Glomerular visceral epithelial cell (primary cell): ENCODE measurements around the gene PRIM2.
"Not testable (repeated sequence)": the region's sequence is repeated elsewhere in the genome, so short reads cannot be mapped to it uniquely, and the experiment has no call there.

Experiments used
- DNase-seq: peaks from one replicate; pipeline ENCODE4 v3.0.0-alpha.2; 2016; ENCODE audit errors: extremely low spot score

Gene PRIM2

DNA sequence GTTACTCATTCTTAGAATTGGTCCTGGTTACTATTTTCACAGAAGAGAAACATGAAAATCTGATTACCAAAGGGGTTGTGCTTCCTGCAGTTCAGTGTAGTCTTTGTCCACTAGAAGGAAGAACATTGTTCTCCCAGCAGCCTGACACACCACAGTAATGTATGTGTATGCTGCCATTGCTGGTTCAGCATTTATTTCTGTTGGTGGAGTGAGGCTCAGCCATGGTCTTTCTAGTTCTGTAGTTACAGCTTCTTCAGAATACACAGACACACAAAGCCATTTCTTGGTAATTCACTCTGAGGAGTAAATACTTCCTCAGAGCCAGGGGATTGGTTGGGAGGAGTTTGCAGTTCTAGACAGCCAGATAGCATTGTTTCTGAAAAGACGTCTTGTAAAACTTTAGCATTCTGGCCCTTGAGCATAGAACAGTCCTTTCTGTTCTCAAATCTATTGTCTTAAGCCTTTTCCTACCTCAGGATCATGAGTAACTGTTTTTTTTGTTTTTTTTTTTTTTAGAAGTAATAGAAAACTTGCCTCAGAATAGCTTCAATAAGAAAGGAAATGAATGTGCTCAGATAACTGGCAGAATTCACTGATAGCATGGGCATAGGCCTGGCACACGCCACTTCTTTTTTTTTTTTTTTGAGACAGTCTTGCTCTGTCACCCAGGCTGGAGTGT is 128.5 kb downstream of the PRIM2 start:
- DNase-seq: not testable (repeated sequence)

DNA sequence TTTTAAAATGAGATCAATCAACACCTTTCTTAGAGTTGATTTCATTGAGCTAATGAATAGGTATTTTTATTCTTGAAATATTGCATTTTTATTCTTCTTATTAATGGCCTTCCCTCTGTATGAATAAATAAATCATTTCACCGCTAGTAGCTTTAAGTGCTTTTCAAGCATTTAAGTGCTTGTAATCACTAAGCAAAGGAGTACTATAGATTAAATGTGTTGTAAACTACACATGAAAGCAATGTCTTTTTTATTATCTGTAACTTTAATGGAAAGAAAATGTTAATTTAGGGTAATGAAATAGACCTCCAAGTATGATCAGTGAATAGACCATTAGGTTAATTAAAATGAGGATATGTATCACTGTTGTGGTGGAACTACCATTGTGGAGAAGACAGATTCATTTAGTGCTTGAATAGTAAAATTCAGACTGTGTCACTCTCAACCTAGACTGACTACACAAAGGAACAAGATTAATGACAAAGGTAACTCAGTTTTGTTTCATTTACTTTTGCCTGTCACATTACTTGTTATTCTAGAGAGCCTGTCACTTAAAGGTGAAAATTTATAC is 132.2 kb downstream of the PRIM2 start:
- not testable (repeated sequence) for DNase-seq

DNA sequence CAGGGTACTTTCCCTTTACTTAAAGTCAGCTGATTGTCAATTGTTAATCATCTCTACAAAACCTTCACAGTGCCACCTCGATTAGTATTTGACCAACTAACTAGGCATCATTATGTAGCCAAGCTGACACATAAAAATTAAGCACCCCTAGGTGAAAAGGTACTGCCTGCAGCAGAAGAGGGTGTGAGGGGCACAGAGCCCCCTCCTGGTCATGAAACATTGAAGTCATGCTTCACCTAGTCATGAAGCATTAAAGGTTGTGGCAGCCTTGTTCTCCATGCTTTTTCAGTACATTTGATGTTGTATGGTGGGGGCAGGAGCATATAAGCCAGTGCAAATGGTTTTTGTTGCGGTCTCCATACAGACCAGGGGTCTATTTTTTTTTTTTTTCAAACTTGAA is 142.4 kb downstream of the PRIM2 start:
- not testable (repeated sequence) for DNase-seq

DNA sequence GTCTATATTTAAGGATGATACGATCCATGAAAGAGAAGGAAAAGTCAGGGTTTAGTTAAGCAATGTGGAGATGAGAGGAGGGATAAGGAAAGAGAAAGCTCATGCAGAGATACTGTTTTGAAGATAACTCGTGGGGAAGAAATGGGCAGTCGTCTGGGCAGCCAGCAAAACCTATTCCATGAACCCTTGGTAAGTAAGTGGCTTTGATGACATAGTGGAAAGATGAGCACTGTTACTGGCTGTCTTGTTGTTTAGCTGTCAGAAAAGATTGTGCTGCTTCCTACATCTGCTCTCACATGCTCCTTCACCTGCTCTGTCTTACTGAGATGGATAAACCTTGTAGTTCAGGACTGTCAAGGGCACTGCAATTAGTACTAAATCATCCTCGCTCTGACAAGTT is 143.6 kb downstream of the PRIM2 start:
- DNase-seq: not testable (repeated sequence)

DNA sequence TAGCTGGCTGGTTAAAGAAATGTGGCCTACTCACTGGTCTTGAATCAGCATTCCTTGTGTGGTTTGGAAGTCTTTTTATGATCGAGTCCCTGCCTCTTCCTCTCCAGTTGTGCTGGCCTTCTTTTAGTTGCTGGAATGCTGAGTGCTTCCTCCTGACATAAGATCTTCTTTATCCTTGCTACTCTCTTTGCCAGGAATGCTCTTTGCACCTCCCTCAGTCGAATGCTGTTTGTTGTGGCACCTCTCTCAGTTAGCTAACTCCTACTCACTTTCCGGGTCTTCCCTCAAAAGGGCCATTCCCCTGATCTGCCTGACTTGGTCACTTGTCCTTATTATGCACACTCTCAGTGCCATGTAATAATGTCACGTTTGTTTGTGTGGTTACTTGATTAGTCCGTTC is 146.4 kb downstream of the PRIM2 start:
- not testable (repeated sequence) for DNase-seq

DNA sequence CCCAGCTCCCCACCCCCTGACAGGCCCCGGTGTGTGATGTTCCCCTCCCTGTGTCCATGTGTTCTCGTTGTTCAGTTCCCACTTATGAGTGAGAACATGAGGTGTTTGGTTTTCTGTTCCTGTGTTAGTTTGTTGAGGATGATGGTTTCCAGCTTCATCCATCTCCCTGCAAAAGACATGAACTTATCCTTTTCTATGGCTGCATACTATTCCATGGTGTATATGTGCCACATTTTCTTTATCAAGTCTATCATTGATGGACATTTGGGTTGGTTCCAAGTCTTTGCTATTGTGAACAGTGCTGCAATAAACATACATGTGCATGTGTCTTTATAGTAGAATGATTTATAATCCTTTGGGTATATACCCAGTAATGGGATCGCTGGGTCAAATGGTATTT is 148.5 kb downstream of the PRIM2 start:
- not testable (repeated sequence) for DNase-seq

DNA sequence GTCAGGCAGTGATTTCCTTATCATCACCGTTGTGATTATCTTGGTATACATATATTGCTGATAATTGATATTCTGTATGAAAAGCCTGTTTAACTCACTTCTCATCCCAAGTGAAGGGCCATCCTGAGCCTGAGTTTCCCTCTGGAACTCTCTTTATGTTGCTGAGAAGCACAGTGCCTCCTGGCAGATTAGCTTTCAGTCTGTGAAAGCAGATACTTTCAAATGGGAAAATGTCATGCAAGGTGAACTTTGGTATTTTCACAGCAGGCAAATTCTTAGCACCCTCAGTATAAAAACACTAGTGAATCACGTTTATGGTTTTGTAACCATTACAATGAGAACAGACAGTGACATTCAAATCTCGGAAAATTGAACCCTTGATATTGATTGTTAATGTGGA is 151.6 kb downstream of the PRIM2 start:
- DNase-seq: no peak

DNA sequence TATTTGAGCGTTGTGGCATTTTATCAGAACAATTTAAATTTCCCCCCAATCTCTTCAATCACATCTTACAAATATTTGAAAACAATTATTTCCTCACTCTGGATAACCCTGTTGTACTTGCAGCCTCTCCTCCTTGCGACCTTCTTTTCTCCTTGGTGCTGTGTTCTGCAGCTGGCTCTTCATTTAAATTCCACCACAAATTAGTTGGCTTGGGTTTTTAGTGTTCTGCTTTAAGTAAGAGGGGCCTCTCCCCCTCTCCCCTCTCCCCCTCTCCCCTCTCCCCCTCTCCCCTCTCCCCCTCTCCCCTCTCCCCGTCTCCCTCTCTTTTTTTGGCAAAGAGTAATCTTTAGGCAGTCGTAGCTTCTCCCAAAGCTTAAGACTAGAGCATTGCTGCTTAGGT is 152.7 kb downstream of the PRIM2 start:
- DNase-seq: not testable (repeated sequence)

DNA sequence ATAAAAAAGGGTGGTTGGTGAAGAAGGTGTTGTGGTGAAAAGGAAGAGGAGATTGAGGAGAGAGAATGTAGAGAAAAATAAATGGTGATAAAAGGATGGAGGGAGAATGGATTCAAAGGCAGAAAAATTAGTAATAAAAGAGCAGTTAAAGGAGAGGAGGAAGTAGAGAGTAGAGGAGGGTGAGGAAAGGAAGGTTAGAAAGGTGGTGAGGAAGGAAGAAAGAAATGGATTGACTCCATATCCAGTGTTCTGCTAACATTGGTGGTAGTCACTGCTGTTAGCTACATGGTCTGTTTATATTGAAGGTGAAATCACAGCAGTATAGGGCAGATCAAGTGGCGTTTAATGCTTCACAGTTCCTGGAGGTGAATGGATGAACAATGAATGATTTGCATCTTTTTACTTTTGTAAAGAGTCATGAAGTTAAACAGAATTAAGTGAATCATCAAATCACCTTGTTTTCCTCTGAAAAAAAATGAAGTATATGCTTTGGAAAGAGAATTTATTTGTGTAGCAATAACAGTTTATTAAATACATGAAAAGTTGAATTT is 154.0 kb downstream of the PRIM2 start:
- not testable (repeated sequence) for DNase-seq

DNA sequence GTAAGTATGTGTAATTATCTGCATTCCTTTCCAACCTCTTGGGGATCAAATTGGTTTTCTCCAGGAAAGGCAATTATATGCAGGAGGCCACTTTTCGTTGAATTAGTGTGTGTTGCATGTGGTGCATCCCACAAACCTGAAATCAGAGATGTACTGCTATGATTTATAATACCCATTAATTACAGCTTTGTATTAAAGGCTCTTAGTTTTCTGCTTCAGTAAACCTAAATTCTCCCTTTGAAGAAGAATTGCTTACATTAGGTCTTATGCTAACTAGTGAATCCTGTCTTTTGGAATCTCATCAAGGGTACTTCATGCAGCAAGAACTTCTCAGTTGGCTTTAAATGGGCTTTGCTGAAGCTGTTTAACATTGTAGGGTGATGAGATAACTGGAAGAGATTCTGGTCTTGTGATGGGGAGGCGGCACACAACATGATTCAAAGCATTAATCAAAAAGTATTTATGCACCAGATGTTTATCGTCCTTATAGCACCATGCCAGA is 155.5 kb downstream of the PRIM2 start:
- peak; percentile 44 for DNase-seq

DNA sequence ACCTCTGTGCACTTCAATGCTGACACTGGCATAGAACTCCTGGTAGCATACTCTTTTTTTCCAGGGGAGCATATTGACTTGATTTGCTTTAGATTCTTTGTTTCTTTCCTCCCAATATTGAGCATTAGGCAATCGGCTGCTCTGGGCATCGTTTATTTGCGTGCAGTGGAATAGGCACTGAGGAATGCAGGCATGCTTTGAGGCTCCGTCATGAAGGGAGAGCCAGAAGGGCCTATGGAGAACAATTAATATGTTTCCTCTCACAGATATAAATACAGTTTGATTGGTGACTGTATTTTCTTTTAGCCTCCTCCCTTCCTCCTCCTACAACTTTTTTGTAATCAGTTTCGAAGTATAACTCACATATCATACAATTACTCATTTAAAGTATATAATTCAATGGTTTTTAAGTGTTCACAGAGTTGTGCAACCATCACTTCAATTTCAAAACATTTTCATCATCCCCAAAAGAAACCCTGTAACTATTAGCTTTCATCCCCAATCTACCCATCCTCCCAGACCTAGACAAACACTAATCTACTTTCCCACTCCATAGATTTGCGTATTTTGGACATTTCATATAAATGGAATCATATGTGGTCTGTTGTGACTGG is 157.5 kb downstream of the PRIM2 start:
- DNase-seq: not testable (repeated sequence)

DNA sequence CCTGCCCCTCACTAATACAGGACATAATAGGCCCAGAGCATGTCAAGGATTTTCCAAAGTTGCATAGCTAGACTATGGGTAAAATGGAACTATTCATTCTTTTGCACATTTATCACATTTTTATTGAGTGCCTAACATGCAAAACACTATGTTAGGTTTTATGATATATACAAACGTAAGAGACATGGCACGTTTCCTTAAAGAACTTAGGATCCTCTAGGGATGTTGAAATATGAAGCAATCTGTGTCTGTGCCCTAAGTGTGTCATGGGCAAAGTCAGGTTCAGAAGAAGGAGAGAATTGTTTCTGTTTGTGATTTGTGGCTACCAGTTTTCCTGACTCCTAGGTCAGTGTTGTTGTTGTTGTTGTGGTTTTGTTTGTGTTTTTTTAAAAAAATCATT is 158.2 kb downstream of the PRIM2 start:
- not testable (repeated sequence) for DNase-seq

DNA sequence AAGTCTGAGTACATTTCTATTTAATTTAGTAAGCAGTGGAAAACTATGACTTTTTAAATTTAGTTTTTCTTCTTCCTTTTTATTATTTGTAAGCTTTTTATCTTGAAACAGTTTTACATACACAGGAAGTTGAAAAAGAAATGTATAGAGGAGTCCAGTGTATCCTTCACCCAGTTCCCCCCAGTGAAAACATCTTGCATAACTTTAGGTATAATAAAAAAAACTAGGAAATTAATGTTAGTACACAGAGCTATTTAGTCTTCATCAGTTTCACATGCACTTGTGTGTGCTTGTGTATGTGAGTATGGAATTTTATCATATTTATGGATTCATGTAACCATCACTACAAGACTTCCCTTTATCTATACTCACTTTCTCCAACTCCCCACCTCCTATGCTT is 162.8 kb downstream of the PRIM2 start:
- not testable (repeated sequence) for DNase-seq

DNA sequence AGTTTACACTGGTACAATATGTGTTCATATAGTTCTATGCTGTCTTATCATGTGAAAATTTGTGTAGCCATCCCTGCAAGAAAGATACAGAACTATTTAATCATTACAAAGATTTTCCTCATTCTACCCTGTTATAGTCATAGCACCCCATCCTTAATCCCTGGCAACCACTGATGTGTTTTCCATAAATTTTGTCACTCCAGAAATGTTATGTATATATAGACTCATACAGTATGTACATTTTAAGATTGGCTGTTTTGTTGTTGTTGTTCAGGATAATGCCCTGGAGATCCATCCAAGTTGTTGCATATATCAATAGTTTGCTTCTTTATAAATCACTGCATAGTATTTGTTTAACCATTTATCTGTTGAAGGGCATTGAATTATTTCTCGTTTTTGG is 163.7 kb downstream of the PRIM2 start:
- not testable (repeated sequence) for DNase-seq

DNA sequence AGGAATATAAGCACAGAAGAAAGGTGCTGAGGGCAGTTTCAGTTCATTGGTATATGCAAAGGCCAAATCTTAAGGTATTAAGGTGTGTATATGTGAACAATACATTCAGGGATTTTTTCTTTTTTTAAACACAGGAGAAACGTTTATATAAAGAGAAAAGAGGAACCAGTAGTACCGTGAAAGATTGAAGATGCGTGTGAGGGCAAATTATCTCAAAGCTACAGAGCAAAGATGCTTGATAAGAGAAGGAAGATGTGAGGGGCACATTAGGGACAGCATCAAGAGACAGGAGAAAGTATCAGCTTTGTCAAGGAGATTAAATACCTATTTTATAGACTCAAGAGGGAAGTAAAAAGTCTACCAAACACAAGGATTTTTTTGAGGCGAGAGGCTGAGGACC is 165.0 kb downstream of the PRIM2 start:
- DNase-seq: not testable (repeated sequence)

DNA sequence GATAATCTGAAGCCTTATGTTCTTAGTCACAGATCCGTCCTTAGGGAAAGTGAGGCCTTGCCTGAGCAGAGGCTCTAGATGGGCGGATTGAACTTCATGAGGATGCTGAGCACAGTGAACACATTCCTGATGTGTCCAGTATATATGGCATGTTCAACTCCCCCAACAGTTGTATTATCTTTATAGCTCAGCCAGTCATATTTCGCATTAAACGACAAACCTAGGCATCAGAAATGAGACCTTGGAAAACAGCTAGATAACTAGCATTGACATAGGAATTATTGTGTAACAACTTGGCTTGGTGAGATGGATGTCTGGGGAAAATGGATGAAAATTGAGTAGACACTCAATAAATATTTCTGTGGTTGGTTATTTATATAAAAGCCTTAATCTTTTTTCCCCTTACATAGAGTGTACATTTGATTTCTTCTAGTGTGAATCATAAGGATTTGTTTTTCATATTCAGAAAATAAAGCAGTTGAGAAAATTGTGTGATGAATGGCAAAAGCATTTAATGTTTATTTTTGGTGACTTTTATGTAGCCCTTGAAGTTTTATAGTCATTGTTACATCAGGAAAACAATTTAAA is 169.2 kb downstream of the PRIM2 start:
- not testable (repeated sequence) for DNase-seq

DNA sequence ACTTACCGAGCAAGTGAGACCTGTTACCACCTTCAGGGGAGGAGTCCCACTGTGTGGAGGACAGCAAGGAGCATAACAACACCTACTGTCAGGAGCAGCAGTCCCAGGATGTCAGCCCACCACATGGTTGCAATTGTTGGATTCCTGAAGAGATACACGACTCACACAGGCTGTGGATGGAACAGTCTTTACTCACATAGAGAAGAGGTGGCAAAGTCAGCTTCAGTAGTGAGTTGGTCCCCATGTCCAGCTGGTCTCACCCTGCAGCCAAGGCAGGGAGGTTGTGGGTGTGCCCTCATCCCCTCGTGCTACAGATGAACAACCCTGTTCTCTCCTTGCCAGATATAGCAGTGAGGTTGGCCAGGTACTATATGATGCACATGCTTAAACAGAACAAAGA is 171.1 kb downstream of the PRIM2 start:
- DNase-seq: not testable (repeated sequence)

DNA sequence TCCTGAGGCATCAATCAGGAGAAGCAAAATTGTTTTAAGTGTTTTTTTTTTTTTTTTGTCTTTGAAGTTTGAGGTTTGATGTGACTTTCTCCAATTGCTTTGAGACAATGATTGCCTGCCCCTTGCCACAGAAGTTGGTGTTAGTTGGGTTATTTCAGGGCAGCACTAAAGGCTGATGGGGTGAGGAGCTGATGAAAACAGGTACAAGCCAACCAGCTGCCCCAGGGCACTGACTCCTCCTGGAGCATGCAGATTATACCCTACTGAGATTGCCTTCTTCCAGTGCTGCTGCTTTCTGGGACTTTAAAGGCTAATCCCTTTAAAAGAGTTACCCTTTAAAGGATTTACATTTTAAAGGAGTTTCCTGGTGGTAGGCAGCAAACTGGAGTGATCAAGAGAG is 172.5 kb downstream of the PRIM2 start:
- not testable (repeated sequence) for DNase-seq

DNA sequence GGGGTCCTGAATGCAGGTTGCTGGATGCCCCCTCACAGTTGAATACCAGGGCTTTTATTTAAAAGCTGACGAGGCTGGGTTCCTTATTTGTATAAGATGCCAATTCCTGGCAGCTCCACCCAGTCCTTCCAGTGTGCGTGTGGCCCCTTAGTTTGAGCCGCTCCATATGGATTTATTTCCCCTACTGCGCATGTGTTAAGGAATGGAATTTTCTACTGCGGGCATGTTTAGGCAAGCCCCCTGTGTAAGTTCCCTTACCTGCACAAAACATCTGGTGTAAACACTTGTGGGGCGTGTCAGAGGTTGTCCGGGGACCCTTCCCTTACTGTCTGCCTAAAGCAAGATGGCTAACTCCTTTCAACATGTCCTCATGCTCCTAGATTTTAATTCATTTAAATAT is 174.4 kb downstream of the PRIM2 start:
- DNase-seq: not testable (repeated sequence)

DNA sequence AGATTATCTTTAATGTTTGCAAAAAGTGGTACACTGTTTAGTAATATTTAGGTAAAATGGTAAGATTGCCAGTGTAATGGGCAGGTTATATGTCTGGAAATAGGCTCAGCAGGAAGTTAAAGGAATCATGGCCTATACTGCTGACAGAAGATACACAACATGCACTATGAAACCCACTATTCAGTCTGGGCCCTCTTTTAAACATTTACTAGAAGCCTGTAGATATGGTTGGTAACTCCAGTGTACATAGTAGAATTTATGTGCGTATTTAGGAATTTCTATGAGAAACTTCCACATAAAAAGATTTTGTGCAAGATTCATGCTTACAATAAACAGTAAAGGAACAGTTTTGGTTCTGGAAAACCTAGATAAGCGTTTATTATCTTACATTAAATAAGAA is 178.8 kb downstream of the PRIM2 start:
- not testable (repeated sequence) for DNase-seq

DNA sequence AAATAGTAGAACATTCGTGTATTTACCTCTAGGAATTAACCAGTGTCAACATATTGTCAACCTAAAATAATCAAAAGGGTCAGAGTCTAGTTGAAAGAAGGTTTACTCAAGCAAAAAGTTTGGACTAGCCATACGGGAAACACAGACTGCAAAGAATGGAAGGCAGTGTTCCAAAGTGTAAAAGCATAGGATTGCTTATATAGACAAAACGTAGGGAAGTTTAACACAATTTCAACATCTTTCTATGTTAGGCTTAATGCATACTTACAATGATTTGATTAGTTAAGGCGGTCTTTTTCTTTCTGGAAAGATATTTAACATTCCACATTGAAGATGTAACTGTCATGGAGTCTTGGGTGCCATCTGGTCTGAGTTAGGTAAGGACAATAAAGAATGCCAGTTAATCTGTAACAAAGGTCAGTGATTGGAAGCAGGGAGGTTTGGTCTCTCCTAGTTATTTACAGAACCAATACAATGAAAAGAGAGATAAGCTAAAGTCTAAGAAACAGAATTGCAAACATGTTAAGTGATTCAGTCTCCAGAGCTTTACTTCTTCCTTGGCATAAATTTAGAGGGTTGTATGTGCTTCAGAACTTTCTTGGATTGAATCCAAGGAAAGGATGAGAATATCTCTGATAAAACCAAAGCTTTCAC is 183.1 kb downstream of the PRIM2 start:
- DNase-seq: peak; percentile 30

DNA sequence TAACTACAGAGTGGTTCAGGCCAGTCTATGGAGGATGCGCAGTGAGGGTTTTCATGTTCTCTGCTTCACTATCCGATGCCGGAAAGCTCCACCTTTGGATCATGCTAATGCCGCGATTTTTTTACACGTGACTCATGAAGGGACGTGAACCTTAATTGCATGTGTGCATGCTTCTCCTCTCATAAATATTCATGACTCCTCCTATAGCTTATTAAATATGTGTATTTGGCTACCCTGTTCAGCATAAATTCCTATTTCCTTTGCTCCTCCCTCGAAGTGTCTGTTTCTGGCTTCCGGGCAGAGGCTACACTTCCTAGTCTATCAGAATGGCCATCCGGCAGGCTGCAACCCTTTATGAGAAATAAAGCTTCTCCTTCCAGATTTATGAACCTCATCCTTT is 185.0 kb downstream of the PRIM2 start:
- not testable (repeated sequence) for DNase-seq
